Measurements from ENCODE around the gene ECHDC1.

DNA sequence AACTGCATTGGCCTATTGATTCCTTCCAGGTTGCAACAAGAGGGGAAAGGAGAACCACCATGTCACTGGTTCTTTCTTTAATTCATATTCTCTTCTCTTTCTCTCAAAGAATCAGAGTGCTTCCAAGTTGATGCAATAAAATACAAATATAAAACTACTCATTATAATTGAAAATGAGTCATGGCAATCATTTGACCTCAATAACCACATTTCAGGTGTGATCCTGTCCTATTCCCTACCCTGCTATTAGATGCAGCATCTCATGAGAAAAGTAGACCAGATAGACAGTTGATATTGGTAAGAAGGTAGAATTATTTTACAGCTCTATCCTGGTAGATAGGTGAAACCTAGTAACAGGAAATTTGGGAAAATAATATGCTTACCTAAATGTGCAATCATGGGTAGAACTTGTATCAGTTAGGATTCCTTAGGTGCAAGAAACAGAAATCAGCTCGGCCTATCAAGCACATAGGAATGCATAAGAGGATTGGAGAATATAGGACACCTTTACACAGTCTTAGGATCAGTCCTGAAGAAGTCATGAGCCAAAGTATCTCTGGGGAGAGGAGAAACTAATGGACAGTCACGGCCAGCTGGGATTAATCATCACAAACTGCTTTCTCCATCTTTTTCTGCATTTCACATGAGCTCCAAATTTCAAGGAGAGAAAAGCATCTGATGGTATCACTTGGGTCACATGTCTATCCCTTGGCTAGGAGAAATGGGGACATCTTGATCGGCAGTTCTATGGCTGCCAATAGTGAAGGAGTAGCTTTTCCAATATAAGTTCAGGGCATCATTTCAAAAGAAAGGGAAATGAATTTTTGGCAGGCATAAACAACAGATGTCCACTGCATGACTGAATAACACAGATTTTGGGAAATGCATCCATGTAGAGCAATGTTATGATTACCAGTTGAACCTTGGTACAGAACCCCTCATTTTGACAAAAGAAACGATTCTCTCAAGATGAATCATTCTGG, 96.0 kb downstream of the ECHDC1 start:
- no peak for TF ChIP-seq EZH2 (IDR thresholded peaks at IDR 0.05; ENCODE audit: insufficient read depth, poor library complexity, severe bottlenecking)
- no peak for TF ChIP-seq EZH2phosphoT487 (IDR thresholded peaks at IDR 0.05; ENCODE audit: insufficient read depth, low read depth)

Data from GM23248 (cell line).